Measurements from ENCODE around the gene FBRSL1.

DNA sequence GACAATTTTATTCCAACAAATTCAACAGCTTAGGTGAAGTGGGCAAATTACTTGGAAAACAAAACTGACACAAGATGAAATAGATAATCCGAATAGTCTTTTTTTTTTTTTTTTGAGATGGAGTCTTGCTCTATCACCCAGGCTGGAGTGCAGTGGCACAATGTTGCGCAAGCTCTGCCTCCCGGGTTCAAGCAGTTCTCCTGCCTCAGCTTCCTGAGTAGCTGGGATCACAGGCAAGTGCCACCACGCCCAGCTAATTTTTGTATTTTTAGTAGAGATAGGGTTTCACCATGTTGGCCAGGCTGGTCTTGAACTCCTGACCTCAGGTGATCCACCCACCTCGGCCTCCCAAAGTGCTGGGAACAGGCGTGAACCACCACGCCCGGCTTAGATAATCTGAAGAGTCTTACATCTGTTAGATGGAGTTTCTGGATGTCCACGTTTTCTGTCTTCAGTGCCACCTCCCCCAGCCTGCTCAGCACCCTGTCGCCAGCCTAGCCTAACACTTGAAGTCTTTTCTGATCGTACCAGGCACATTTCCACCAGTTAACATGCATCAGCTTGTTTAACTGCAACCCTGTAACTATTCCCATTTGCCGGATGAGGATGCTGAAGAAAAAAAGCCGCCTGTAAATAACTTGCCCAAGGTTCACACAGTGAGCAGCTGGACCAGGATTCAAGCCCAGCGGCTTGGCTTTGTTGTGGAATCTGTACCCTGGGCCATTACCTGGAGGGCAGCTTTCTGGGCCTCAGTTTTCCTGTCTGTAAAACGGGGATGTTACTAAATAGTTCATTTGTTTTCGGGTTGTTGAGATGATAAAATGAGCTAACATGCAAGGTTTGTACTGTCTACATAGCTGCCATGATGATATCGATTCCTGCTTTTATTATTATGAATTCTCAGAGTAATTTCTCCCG lies 26.4 kb downstream of the FBRSL1 start:
- TF ChIP-seq, protein P1, sequence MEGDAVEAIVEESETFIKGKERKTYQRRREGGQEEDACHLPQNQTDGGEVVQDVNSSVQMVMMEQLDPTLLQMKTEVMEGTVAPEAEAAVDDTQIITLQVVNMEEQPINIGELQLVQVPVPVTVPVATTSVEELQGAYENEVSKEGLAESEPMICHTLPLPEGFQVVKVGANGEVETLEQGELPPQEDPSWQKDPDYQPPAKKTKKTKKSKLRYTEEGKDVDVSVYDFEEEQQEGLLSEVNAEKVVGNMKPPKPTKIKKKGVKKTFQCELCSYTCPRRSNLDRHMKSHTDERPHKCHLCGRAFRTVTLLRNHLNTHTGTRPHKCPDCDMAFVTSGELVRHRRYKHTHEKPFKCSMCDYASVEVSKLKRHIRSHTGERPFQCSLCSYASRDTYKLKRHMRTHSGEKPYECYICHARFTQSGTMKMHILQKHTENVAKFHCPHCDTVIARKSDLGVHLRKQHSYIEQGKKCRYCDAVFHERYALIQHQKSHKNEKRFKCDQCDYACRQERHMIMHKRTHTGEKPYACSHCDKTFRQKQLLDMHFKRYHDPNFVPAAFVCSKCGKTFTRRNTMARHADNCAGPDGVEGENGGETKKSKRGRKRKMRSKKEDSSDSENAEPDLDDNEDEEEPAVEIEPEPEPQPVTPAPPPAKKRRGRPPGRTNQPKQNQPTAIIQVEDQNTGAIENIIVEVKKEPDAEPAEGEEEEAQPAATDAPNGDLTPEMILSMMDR (IDR thresholded peaks at IDR 0.05), result no peak
- TF ChIP-seq POLR2A (IDR thresholded peaks at IDR 0.05), result no peak
